H1 (cell line): ENCODE measurements around the gene FAM83F. TPM values are rescaled to one million over a fixed set of nuclear protein-coding genes. Genes with fewer than 3 reads are reported as not detected.

Experiments used
- CTCF ChIA-PET: fragments of 300-600 bp; sonication (Branson Sonifier 250); formaldehyde crosslinking; loops from one replicate; lab custom pipeline; 2021; ENCODE audit not compliant: partially characterized antibody; lab: Charles Lee
- POLR2A ChIA-PET: fragments of 300-600 bp; sonication (Branson Sonifier 250); formaldehyde crosslinking; loops from one replicate; lab custom pipeline; 2021; ENCODE audit warnings: inconsistent platforms; ENCODE audit not compliant: partially characterized antibody; lab: Charles Lee
- DNase-seq, 2 experiments: peaks; one replicate each; pipeline versions ENCODE4 v3.0.0 to v3.0.0-alpha.2; 2010 to 2022; ENCODE audit warnings: low spot score in 2 of 2, low read depth in 1 of 2, mixed read lengths in 1 of 2
- FAIRE-seq: peaks from 2 replicates; lab custom pipeline; 2011; peaks lifted over from hg19 to GRCh38; lab: Jason Lieb, UNC
- H2AFZ ChIP-seq: 2 replicates; pipeline ENCODE4 v1.8.1; 2012; ENCODE audit warnings: low read length, inconsistent platforms
- H2AK5ac ChIP-seq: 2 replicates; pipeline ENCODE4 v1.6.1; 2013; ENCODE audit warnings: low read depth, low read length
- H2BK120ac ChIP-seq: replicated peaks from 2 replicates; pipeline ENCODE3; 2013; ENCODE audit warnings: low read depth, low read length, inconsistent platforms
- H2BK12ac ChIP-seq: 2 replicates; pipeline ENCODE4 v1.6.1; 2013; ENCODE audit warnings: low read depth, low read length
- H2BK15ac ChIP-seq: 2 replicates; pipeline ENCODE4 v1.6.1; 2013; ENCODE audit warnings: low read length
- H2BK20ac ChIP-seq: 2 replicates; pipeline ENCODE4 v1.6.1; 2013; ENCODE audit warnings: low read length
- H2BK5ac ChIP-seq: 2 replicates; pipeline ENCODE4 v1.6.1; 2013; ENCODE audit warnings: low read depth, low read length
- H3K14ac ChIP-seq: 2 replicates; pipeline ENCODE4 v1.6.1; 2013; ENCODE audit warnings: inconsistent platforms; ENCODE audit not compliant: insufficient read length
- H3K18ac ChIP-seq: 2 replicates; pipeline ENCODE4 v1.6.1; 2013; ENCODE audit warnings: low read length; ENCODE audit errors: extremely low read depth
- H3K23ac ChIP-seq: 2 replicates; pipeline ENCODE4 v1.6.1; 2013; ENCODE audit warnings: inconsistent platforms; ENCODE audit not compliant: insufficient read length
- H3K23me2 ChIP-seq: 2 replicates; pipeline ENCODE4 v1.6.1; 2013; ENCODE audit warnings: low read depth, low read length
- H3K27ac ChIP-seq: 2 replicates; pipeline ENCODE4 v1.6.1; 2011; ENCODE audit warnings: low read depth, low read length, inconsistent platforms
- H3K27me3 ChIP-seq, 4 experiments: replicated peaks in 1 of 4; 1 replicate in 1 of 4; 2 replicates in 3 of 4; pipeline versions ENCODE4 v1.6.1 to v1.8.1; 2011 to 2013; ENCODE audit warnings: low read length in 3 of 4, mild to moderate bottlenecking in 3 of 4, inconsistent platforms in 2 of 4, mixed read lengths in 2 of 4, moderate library complexity in 1 of 4; ENCODE audit not compliant: control insufficient read depth in 3 of 4, insufficient read depth in 3 of 4; ENCODE audit errors: extremely low read depth in 1 of 4
- H3K36me3 ChIP-seq, 4 experiments: 2 replicates each; pipeline versions ENCODE4 v1.6.1 to v1.8.1; 2011 to 2013; ENCODE audit warnings: mild to moderate bottlenecking in 4 of 4, low read length in 3 of 4, moderate library complexity in 2 of 4, control low read depth in 1 of 4, inconsistent platforms in 1 of 4; ENCODE audit not compliant: insufficient read depth in 4 of 4, control insufficient read depth in 2 of 4
- H3K4ac ChIP-seq: replicated peaks from 2 replicates; pipeline ENCODE3; 2013; ENCODE audit warnings: low read length, low read depth, mixed read lengths, inconsistent platforms; ENCODE audit not compliant: insufficient read length
- H3K4me1 ChIP-seq, 4 experiments: replicated peaks in 1 of 4; 1 replicate in 1 of 4; 2 replicates in 3 of 4; pipeline versions ENCODE4 v1.6.1 to v1.8.1; 2011 to 2013; ENCODE audit warnings: low read length in 3 of 4, inconsistent platforms in 2 of 4, mixed read lengths in 1 of 4; ENCODE audit not compliant: insufficient read depth in 4 of 4, control insufficient read depth in 3 of 4
- H3K4me2 ChIP-seq, 2 experiments: 2 replicates each; pipeline versions ENCODE4 v1.6.1 to v1.8.1; 2011 to 2013; ENCODE audit warnings: low read depth in 2 of 2, low read length in 2 of 2, control low read depth in 1 of 2, inconsistent platforms in 1 of 2, mild to moderate bottlenecking in 1 of 2; ENCODE audit not compliant: insufficient read depth in 1 of 2
- H3K4me3 ChIP-seq, 4 experiments: fragments of 200-600, 300-600 bp in 1 of 4; sonication (generic), shearing (Covaris generic), sonication (Bioruptor Twin) in 1 of 4; 2 replicates each; pipeline versions ENCODE4 v1.5.1 to v1.8.1; 2011 to 2016; ENCODE audit warnings: low read length in 4 of 4, low read depth in 3 of 4, control low read depth in 2 of 4, inconsistent platforms in 2 of 4, mild to moderate bottlenecking in 2 of 4, mixed read lengths in 1 of 4, moderate library complexity in 1 of 4; ENCODE audit not compliant: insufficient read depth in 2 of 4; ENCODE audit errors: extremely low read depth in 1 of 4
- H3K56ac ChIP-seq: replicated peaks from 2 replicates; pipeline ENCODE3; 2013; ENCODE audit warnings: low read depth, mild to moderate bottlenecking, mixed read lengths, low read length, inconsistent platforms; ENCODE audit not compliant: insufficient read length
- H3K79me1 ChIP-seq: 2 replicates; pipeline ENCODE4 v1.6.1; 2013; ENCODE audit warnings: low read depth, low read length, control low read depth
- H3K79me2 ChIP-seq, 2 experiments: 2 replicates each; pipeline versions ENCODE4 v1.6.1 to v1.8.1; 2012 to 2013; ENCODE audit warnings: low read length in 2 of 2, mild to moderate bottlenecking in 2 of 2, inconsistent platforms in 1 of 2; ENCODE audit not compliant: insufficient read depth in 2 of 2, control insufficient read depth in 1 of 2
- H3K9ac ChIP-seq, 4 experiments: replicated peaks in 1 of 4; 1 replicate in 1 of 4; 2 replicates in 3 of 4; pipeline versions ENCODE4 v1.6.1 to v1.8.1; 2011 to 2013; ENCODE audit warnings: low read depth in 3 of 4, low read length in 3 of 4, control low read depth in 2 of 4, mild to moderate bottlenecking in 2 of 4, moderate library complexity in 2 of 4, inconsistent platforms in 1 of 4; ENCODE audit errors: extremely low read depth in 1 of 4
- H3K9me3 ChIP-seq, 2 experiments: 2 replicates each; pipeline versions ENCODE4 v1.6.1 to v1.8.1; 2012 to 2013; ENCODE audit warnings: mild to moderate bottlenecking in 2 of 2, moderate library complexity in 2 of 2, control low read depth in 1 of 2, inconsistent platforms in 1 of 2, low read depth in 1 of 2, low read length in 1 of 2, mixed read lengths in 1 of 2; ENCODE audit not compliant: insufficient read depth in 2 of 2
- H4K20me1 ChIP-seq, 2 experiments: replicated peaks in 1 of 2; 2 replicates each; pipeline versions ENCODE3 to v1.8.1; 2011 to 2013; ENCODE audit warnings: inconsistent platforms in 2 of 2, low read length in 2 of 2, mild to moderate bottlenecking in 1 of 2; ENCODE audit not compliant: insufficient read depth in 2 of 2, control insufficient read depth in 1 of 2
- H4K5ac ChIP-seq: 2 replicates; pipeline ENCODE4 v1.6.1; 2013; ENCODE audit warnings: low read length, low read depth, mixed read lengths, inconsistent platforms; ENCODE audit not compliant: insufficient read length
- H4K8ac ChIP-seq: 2 replicates; pipeline ENCODE4 v1.8.0; 2013; ENCODE audit warnings: mild to moderate bottlenecking, moderate library complexity, low read length, inconsistent platforms; ENCODE audit not compliant: insufficient read depth; ENCODE audit errors: extremely low read depth
- H4K91ac ChIP-seq: replicated peaks from 2 replicates; pipeline ENCODE3; 2013; ENCODE audit warnings: low read length, mixed read lengths, inconsistent platforms; ENCODE audit not compliant: insufficient read length
- NANOG ChIP-seq: IDR thresholded peaks from 2 replicates; pipeline ENCODE4 v1.6.1; 2011; ENCODE audit warnings: low read length, low read depth, mild to moderate bottlenecking, inconsistent platforms; ENCODE audit not compliant: insufficient read depth, poor library complexity, severe bottlenecking
- WGBS, 2 experiments: shearing (Covaris generic) in 1 of 2; methylation state at CpG; one replicate each; pipeline versions ENCODE4 v1.1.6 to v1.1.7; 2013 to 2015; ENCODE audit warnings: low lambda C conversion rate in 2 of 2, mixed read lengths in 2 of 2, inconsistent platforms in 1 of 2, low coverage in 1 of 2, missing lambda C conversion rate in 1 of 2; ENCODE audit not compliant: insufficient replicate concordance in 2 of 2, insufficient coverage in 1 of 2, insufficient read length in 1 of 2; ENCODE audit errors: extremely low coverage in 1 of 2, missing lambda C conversion rate in 1 of 2; 5-methylcytosine and 5-hydroxymethylcytosine counted together
- polyA plus RNA-seq, 7 experiments: library from polyadenylated mRNA; depleted of rRNA in 3 of 7; stranded (reverse) in 5 of 7; unstranded in 2 of 7; fragments of >200 nt in 5 of 7; fragments of 200-250 nt in 2 of 7; gene quantifications; 1 replicate in 5 of 7; 2 replicates in 1 of 7; 4 replicates in 1 of 7; pipeline versions ENCODE4 v1.2.1 to v1.2.3, GENCODE V29; 2011 to 2013; ENCODE audit warnings: missing spikeins in 2 of 7, mixed read lengths in 2 of 7
- total RNA-seq: library from RNA; stranded (reverse); fragmentation: NEBNext Ultra II Directional; extraction: Animal tissue kit (Norgen Biotek cat#: 25700); gene quantifications from 2 replicates; pipeline ENCODE4 v1.2.1, GENCODE V29; 2021

FAM83F gene
- total and polyA plus RNA-seq, 2 of the 8 experiments (the other 6 are each of a cell fraction or from before 2014, with no cell fraction given): 8.6 to 18.9 TPM

DNA sequence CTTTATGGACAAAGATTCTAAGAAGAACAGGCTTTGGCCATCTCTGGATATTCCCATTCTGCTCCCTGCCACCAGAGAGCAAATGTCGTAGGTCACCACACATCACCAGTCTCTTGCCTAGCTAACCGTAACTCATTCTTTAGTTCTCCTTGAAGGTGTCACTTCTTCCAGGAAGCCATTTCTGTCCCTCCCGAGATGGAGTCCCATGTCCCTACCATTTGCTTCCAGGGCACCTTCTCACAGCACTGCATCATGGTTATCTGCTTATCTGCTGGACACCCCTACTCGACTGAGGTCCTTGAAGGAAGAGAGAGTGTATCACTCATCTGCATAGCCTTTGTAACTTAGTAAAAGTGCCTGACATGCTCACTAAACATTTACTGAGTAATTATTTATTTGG is 47.6 kb downstream of the FAM83F start:
- peaks cover 7% of the 10 kb centered on the region for H3K23me2 ChIP-seq
- peaks cover 2% of the 10 kb centered on the region; the same call in 1 of the 2 replicates for H3K79me1 ChIP-seq
- no peak overlapping the region for H4K91ac ChIP-seq
- no peak overlapping the region for H2AK5ac ChIP-seq
- no peak overlapping the region for H2BK12ac ChIP-seq
- no peak overlapping the region for H2BK120ac ChIP-seq
- H2BK15ac ChIP-seq: no peak overlapping the region
- no peak for TF ChIP-seq NANOG
- H3K14ac ChIP-seq: no peak overlapping the region
- peaks cover 0 to 6% (median 3%) of the 10 kb centered on the region in 4 experiments; a peak in 2 of 7 replicates for H3K27me3 ChIP-seq
- DNase-seq: no peak
- no peak overlapping the region for H4K8ac ChIP-seq
- no peak overlapping the region for H3K27ac ChIP-seq
- no peaks in the 10 kb centered on the region for H3K9me3 ChIP-seq
- H4K5ac ChIP-seq: no peak overlapping the region
- H3K36me3 ChIP-seq: no peaks in the 10 kb centered on the region
- 91% methylated on average over 4 of the region's 4 CpGs; no CpG with 5 or more reads in 1 of the 2 experiments for WGBS, 2 experiments
- no peak overlapping the region for H2AFZ ChIP-seq
- peaks cover 3 to 14% of the 10 kb centered on the region in 2 experiments; a peak in 3 of 4 replicates for H3K79me2 ChIP-seq
- CTCF ChIA-PET: interaction anchor here (2.3 to 10.1 kb wide), 2 partner anchors 8 to 16 kb away, joined by 10 to 120 read pairs; no protein-coding TSS in a partner anchor
- no peak overlapping the region for H2BK5ac ChIP-seq
- no peak overlapping the region for H3K9ac ChIP-seq
- no peak overlapping the region for H3K23ac ChIP-seq
- H3K4me3 ChIP-seq: no peak overlapping the region
- no peak overlapping the region for H3K56ac ChIP-seq
- no peak overlapping the region for H2BK20ac ChIP-seq
- POLR2A ChIA-PET: no interaction called here
- H3K4me2 ChIP-seq: no peak overlapping the region
- no peak overlapping the region for H3K4ac ChIP-seq
- peaks cover 0 to 5% of the 10 kb centered on the region in 2 experiments for H4K20me1 ChIP-seq
- H3K18ac ChIP-seq: no peak overlapping the region
- FAIRE-seq: no peak
- H3K4me1 ChIP-seq: peaks cover 0 to 7% (median 2%) of the 10 kb centered on the region in 4 experiments; a peak in 3 of 7 replicates
